Transverse colon (tissue), 4 donors: ENCODE results near the gene CCDC39. TPM values are rescaled to one million over a fixed set of nuclear protein-coding genes. Genes with fewer than 3 reads are reported as not detected.

Experiments used
- DNase-seq: peaks from one replicate; pipeline ENCODE4 v3.0.0-alpha.2; 2019
- H3K27ac ChIP-seq, 4 donors: fragments of 200-600 bp; sonication (generic); 2 replicates each; pipeline ENCODE4 v1.5.1; 2016 to 2018; ENCODE audit warnings: inconsistent platforms in 4 of 4
- H3K27me3 ChIP-seq: fragments of 200-600 bp; sonication (generic); 2 replicates; pipeline ENCODE4 v1.5.1; 2017; ENCODE audit warnings: inconsistent platforms
- H3K36me3 ChIP-seq, 4 donors: fragments of 200-600 bp; sonication (generic); 2 replicates each; pipeline ENCODE4 v1.5.1; 2017 to 2019; ENCODE audit warnings: inconsistent platforms in 4 of 4
- H3K4me1 ChIP-seq, 4 donors: fragments of 200-600 bp; sonication (generic); 2 replicates each; pipeline ENCODE4 v1.5.1; 2017 to 2020; ENCODE audit warnings: inconsistent platforms in 4 of 4
- H3K4me3 ChIP-seq, 4 donors: fragments of 200-600 bp; sonication (generic); 1 replicate in 1 of 4; 2 replicates in 3 of 4; pipeline versions ENCODE4 v1.5.1 to v1.6.1; 2017 to 2019; ENCODE audit warnings: inconsistent platforms in 4 of 4
- H3K9me3 ChIP-seq, 2 donors: fragments of 200-600 bp; sonication (generic); 2 replicates each; pipeline ENCODE4 v1.5.1; 2017 to 2019; ENCODE audit warnings: inconsistent platforms in 2 of 2
- CTCF ChIP-seq, 5 experiments: fragments of 200-600 bp in 3 of 5; fragments of 450-650 bp in 2 of 5; sonication (generic) in 3 of 5; IDR thresholded peaks; 1 replicate in 2 of 5; 2 replicates in 3 of 5; pipeline ENCODE4 v1.5.1; 2016 to 2017; ENCODE audit warnings: antibody characterized with exemption in 5 of 5, inconsistent platforms in 3 of 5, mild to moderate bottlenecking in 2 of 5, moderate library complexity in 1 of 5
- EP300 ChIP-seq: sonication (generic); formaldehyde crosslinking; IDR thresholded peaks from one replicate; pipeline ENCODE4 v1.6.1; 2017; ENCODE audit warnings: antibody characterized with exemption, low read depth
- POLR2A ChIP-seq: fragments of 450-650 bp; IDR thresholded peaks from one replicate; pipeline ENCODE4 v1.6.1; 2016; ENCODE audit warnings: antibody characterized with exemption, mild to moderate bottlenecking, moderate library complexity
- POLR2AphosphoS5 ChIP-seq, 3 donors: sonication (generic); formaldehyde crosslinking; IDR thresholded peaks; one replicate each; pipeline ENCODE4 v1.6.1; 2016; ENCODE audit warnings: antibody characterized with exemption in 3 of 3
- WGBS, 2 donors: methylation state at CpG; one replicate each; pipeline ENCODE4 v1.1.5; 2018; ENCODE audit warnings: low coverage in 1 of 2; 5-methylcytosine and 5-hydroxymethylcytosine counted together
- in situ Hi-C, 4 donors: fragments of 200-750 bp; cut with MboI; loops; one replicate each; pipeline versions ENCODE4 v1.15.0 to v1.15.1; 2017; ENCODE audit warnings: low sequenced_read_pairs in 3 of 4, low pct_ligation_motif_present in 1 of 4, low pct_unique_long_range_greater_than_20kb in 1 of 4
- intact Hi-C: fragments of 100-400 bp; cut with DNase I; formaldehyde crosslinking; loops from one replicate; pipeline ENCODE4 v1.15.1; 2023; ENCODE audit warnings: low total_unique reads
- small RNA-seq, 4 donors: library from RNA; depleted of rRNA; stranded (forward); fragments of <200 nt; gene quantifications; one replicate each; pipeline ENCODE3, GENCODE V24; 2016
- total RNA-seq, 4 donors: library from RNA; depleted of rRNA; stranded (reverse); fragments of >200 nt; gene quantifications; one replicate each; pipeline ENCODE4 v1.1.0, GENCODE V29; 2016

The CCDC39 gene
- total RNA-seq, 4 donors from 2014 or later, result 0.27 TPM; not detected in 3

- H3K27ac ChIP-seq, result no peak overlapping the region
- intact Hi-C loops, result no loop called here
- 80 to 87% methylated on average over 6 of the region's 6 CpGs for WGBS, 2 donors
- no peaks in the 10 kb centered on the region for H3K27me3 ChIP-seq
- no peak for DNase-seq
- in situ Hi-C loops, result no loop called here
- H3K4me1 ChIP-seq, result no peaks in the 10 kb centered on the region
- no peaks in the 10 kb centered on the region for H3K9me3 ChIP-seq
- no peak overlapping the region for H3K4me3 ChIP-seq
- no peaks in the 10 kb centered on the region for H3K36me3 ChIP-seq
- TF ChIP-seq POLR2A (no peak), POLR2AphosphoS5 (IDR thresholded peaks at IDR 0.05) (no peak), EP300 (no peak), CTCF (IDR thresholded peaks at IDR 0.05) (no peak)
Measured at GRCh38 chr3:180571831-180572598, 107.3 kb downstream of the CCDC39 start.

- Histone ChIP-seq H3K27ac (no peak overlapping the region), H3K4me1 (no peaks in the 10 kb centered on the region), H3K4me3 (no peak overlapping the region), H3K27me3 (no peaks in the 10 kb centered on the region), H3K9me3 (no peaks in the 10 kb centered on the region), H3K36me3 (no peaks in the 10 kb centered on the region)
- in situ Hi-C loops (no loop called here), intact Hi-C loops (no loop called here)
- TF ChIP-seq CTCF (IDR thresholded peaks at IDR 0.05), result no peak
- no peak for TF ChIP-seq POLR2AphosphoS5 (IDR thresholded peaks at IDR 0.05)
- no peak for TF ChIP-seq POLR2A
- no peak for TF ChIP-seq EP300
- no peak for DNase-seq
- WGBS, 2 donors, result 71 to 78% methylated on average over 4 of the region's 4 CpGs
Measured at GRCh38 chr3:180570238-180570637, 109.1 kb downstream of the CCDC39 start.

GRCh38 chr3:180564676-180565075, 114.6 kb downstream of the CCDC39 start:
- H3K27me3 ChIP-seq, result no peaks in the 10 kb centered on the region
- in situ Hi-C loops, result no loop called here
- no peaks in the 10 kb centered on the region for H3K9me3 ChIP-seq
- TF ChIP-seq EP300 (no peak), CTCF (IDR thresholded peaks at IDR 0.05) (no peak), POLR2AphosphoS5 (IDR thresholded peaks at IDR 0.05) (no peak), POLR2A (no peak)
- no peaks in the 10 kb centered on the region for H3K36me3 ChIP-seq
- WGBS, 2 donors, result 52 to 63% methylated on average over 2 of the region's 2 CpGs
- intact Hi-C loops, result no loop called here
- no peaks in the 10 kb centered on the region for H3K4me1 ChIP-seq
- no peak overlapping the region for H3K4me3 ChIP-seq
- no peak for DNase-seq
- no peak overlapping the region for H3K27ac ChIP-seq

Small RNAs within 50 kb of the gene (small RNA-seq; reads per million reads assigned to genes)
- gene AC068298.1, result 0 reads per million in 4 donors
- 0 reads per million in 4 donors for gene RNU6-486P

Other genes starting within 250 kb of the CCDC39 start
- gene TTC14, start 77.3 kb downstream of the CCDC39 start, total RNA-seq, result 100 to 1,000 TPM in 1 of 4 donors, 10 to 100 TPM in 3; 43.6 to 144 (median 70.7) TPM
- gene FXR1, start 233.2 kb upstream of the CCDC39 start, total RNA-seq, result 100 to 1,000 TPM in 1 of 4 donors, 10 to 100 TPM in 3; 14.2 to 106 (median 58.9) TPM